MM.1S (cell line): ENCODE measurements around the gene UNC5CL.

Experiments
- CTCF ChIP-seq: fragments of 300-600 bp; sonication (generic); IDR thresholded peaks from 2 replicates; pipeline ENCODE4 v1.5.1; 2016; ENCODE audit warnings: antibody characterized with exemption, low read length, mixed read lengths
- EZH2 ChIP-seq: fragments of 300-600 bp; sonication (generic); optimal IDR thresholded peaks from 2 replicates; pipeline ENCODE3; 2017; ENCODE audit warnings: low read depth, mild to moderate bottlenecking, antibody characterized with exemption, low read length, mixed read lengths
- EZH2phosphoT487 ChIP-seq: fragments of 300-600 bp; sonication (generic); IDR thresholded peaks from 2 replicates; pipeline ENCODE4 v1.6.1; 2018; ENCODE audit warnings: antibody characterized with exemption, low read length

DNA sequence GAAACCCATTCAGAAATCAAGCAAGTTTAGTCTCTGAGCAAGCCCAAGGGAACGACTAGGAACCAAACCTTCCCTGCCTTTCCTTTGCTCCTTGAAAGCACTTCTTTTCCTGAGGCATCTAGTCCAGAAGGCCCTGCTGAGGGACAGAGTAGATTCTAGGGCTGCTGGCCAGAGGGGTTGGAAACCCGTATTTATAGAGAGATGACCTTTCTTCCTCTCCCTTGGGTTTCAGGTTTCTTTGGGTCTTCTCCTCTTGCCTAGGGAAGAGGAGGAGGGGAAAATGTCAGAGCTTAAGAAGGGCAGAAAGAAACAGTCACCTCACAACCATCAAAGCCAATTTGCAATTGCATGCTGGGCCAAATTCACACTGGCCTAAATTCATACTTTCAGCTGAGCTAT, 19.8 kb upstream of the UNC5CL start:
- TF ChIP-seq CTCF (no peak), EZH2 (no peak), EZH2phosphoT487 (no peak)
